Endothelial cell of umbilical vein (primary cell): Measurements from ENCODE around the gene CTXND1. TPM values are rescaled to one million over a fixed set of nuclear protein-coding genes. Genes with fewer than 3 reads are reported as not detected.

Experiments used
- BruUV-seq: library from RNA; stranded (reverse); fragments of 400-500 nt; replicated peaks from 2 replicates; lab custom pipeline; 2021; lab: Mats Ljungman, UMichigan
- CTCF ChIA-PET: fragments of 300-600, 350-600 bp; sonication (Branson Sonifier 250); formaldehyde crosslinking; loops from one replicate; lab custom pipeline; 2021; ENCODE audit warnings: antibody characterized with exemption, inconsistent platforms; lab: Charles Lee
- POLR2A ChIA-PET: fragments of 300-600, 350-600 bp; sonication (Branson Sonifier 250); formaldehyde crosslinking; loops from one replicate; lab custom pipeline; 2021; ENCODE audit warnings: antibody characterized with exemption, inconsistent platforms; lab: Charles Lee
- DNase-seq: peaks from one replicate; pipeline ENCODE4 v3.0.0-alpha.2; 2011; ENCODE audit warnings: low read depth, low spot score
- FAIRE-seq: peaks from 2 replicates; lab custom pipeline; 2011; peaks lifted over from hg19 to GRCh38; lab: Jason Lieb, UNC
- H2AFZ ChIP-seq: 2 replicates; pipeline ENCODE4 v1.6.0; 2012; ENCODE audit warnings: low read depth, low read length, control low read depth, inconsistent platforms
- H3K27ac ChIP-seq: 2 replicates; pipeline ENCODE4 v1.5.1; 2011; ENCODE audit warnings: low read depth, mild to moderate bottlenecking, control low read depth, low read length, moderate library complexity; ENCODE audit not compliant: insufficient read depth
- H3K27me3 ChIP-seq, 2 experiments: 2 replicates each; pipeline versions ENCODE4 v1.6.0 to v1.6.1; 2011; ENCODE audit warnings: low read length in 2 of 2, mixed read lengths in 1 of 2; ENCODE audit not compliant: control insufficient read depth in 2 of 2, insufficient read depth in 2 of 2
- H3K36me3 ChIP-seq, 2 experiments: 2 replicates in 1 of 2; 3 replicates in 1 of 2; pipeline ENCODE4 v1.5.1; 2011; ENCODE audit warnings: low read length in 2 of 2, mild to moderate bottlenecking in 1 of 2, moderate library complexity in 1 of 2; ENCODE audit not compliant: control insufficient read depth in 2 of 2, insufficient read depth in 2 of 2; ENCODE audit errors: extremely low read depth in 1 of 2
- H3K4me1 ChIP-seq: 3 replicates; pipeline ENCODE4 v1.5.1; 2011; ENCODE audit warnings: mild to moderate bottlenecking, low read length; ENCODE audit not compliant: control insufficient read depth, insufficient read depth; ENCODE audit errors: extremely low read depth
- H3K4me2 ChIP-seq: 2 replicates; pipeline ENCODE4 v1.6.1; 2011; ENCODE audit warnings: low read length, control low read depth, mixed read lengths; ENCODE audit not compliant: insufficient read depth
- H3K4me3 ChIP-seq, 3 experiments: fragments of 200-600 bp in 1 of 3; sonication (generic), shearing (Covaris generic) in 1 of 3; replicated peaks in 1 of 3; 2 replicates each; pipeline ENCODE4 v1.5.1; 2011 to 2016; ENCODE audit warnings: control low read depth in 3 of 3, low read length in 3 of 3, mild to moderate bottlenecking in 2 of 3, inconsistent platforms in 1 of 3, low read depth in 1 of 3, moderate library complexity in 1 of 3; ENCODE audit not compliant: insufficient read depth in 1 of 3
- H3K79me2 ChIP-seq: 2 replicates; pipeline ENCODE4 v1.6.0; 2012; ENCODE audit warnings: low read length, inconsistent platforms; ENCODE audit not compliant: control insufficient read depth, insufficient read depth
- H3K9ac ChIP-seq: replicated peaks from 2 replicates; pipeline ENCODE3; 2011; ENCODE audit warnings: low read length, control low read depth; ENCODE audit not compliant: insufficient read depth; ENCODE audit errors: extremely low read depth
- H3K9me1 ChIP-seq: replicated peaks from 3 replicates; pipeline ENCODE4 v1.6.0; 2011; ENCODE audit warnings: mild to moderate bottlenecking, low read length; ENCODE audit not compliant: control insufficient read depth, insufficient read depth; ENCODE audit errors: extremely low read depth
- H3K9me3 ChIP-seq: replicated peaks from 2 replicates; pipeline ENCODE4 v1.5.1; 2012; ENCODE audit warnings: low read length, inconsistent platforms; ENCODE audit not compliant: control insufficient read depth, insufficient read depth
- H4K20me1 ChIP-seq: replicated peaks from 2 replicates; pipeline ENCODE3; 2011; ENCODE audit warnings: mild to moderate bottlenecking, low read length; ENCODE audit not compliant: control insufficient read depth, insufficient read depth; ENCODE audit errors: extremely low read depth
- EZH2 ChIP-seq: IDR thresholded peaks from 2 replicates; pipeline ENCODE4 v1.6.1; 2012; ENCODE audit warnings: borderline replicate concordance, low read depth, mild to moderate bottlenecking, moderate library complexity, low read length, inconsistent platforms; ENCODE audit not compliant: severe bottlenecking
- FOS ChIP-seq: IDR thresholded peaks from 2 replicates; pipeline ENCODE4 v1.6.1; 2011; ENCODE audit warnings: mild to moderate bottlenecking, low read length, moderate library complexity, borderline replicate concordance; ENCODE audit not compliant: insufficient read depth
- GATA2 ChIP-seq: IDR thresholded peaks from 2 replicates; pipeline ENCODE4 v1.7.0; 2011; ENCODE audit warnings: low read depth, mild to moderate bottlenecking, moderate library complexity, mixed read lengths, low read length; ENCODE audit not compliant: insufficient read length, insufficient read depth
- JUN ChIP-seq: IDR thresholded peaks from 2 replicates; pipeline ENCODE4 v1.6.1; 2011; ENCODE audit warnings: borderline replicate concordance, low read depth; ENCODE audit not compliant: insufficient read length, insufficient read depth
- MYC ChIP-seq: IDR thresholded peaks from one replicate; pipeline ENCODE4 v1.6.1; 2011; ENCODE audit warnings: mild to moderate bottlenecking, low read depth, low read length
- POLR2A ChIP-seq: IDR thresholded peaks from 2 replicates; pipeline ENCODE4 v1.6.1; 2012; ENCODE audit warnings: low read depth, mild to moderate bottlenecking, control low read depth, low read length
- POLR2AphosphoS5 ChIP-seq: IDR thresholded peaks from 2 replicates; pipeline ENCODE4 v1.6.1; 2012; ENCODE audit warnings: low read depth, mild to moderate bottlenecking, control low read depth, low read length, moderate library complexity; ENCODE audit not compliant: insufficient read depth
- dilution Hi-C: fragments of 300-500 bp; cut with MboI; formaldehyde crosslinking; loops from one replicate; pipeline ENCODE4 v1.15.0; 2019; ENCODE audit warnings: low sequenced_read_pairs; ENCODE audit not compliant: extremely low pct_ligation_motif_present
- intact Hi-C: fragments of 100-400 bp; cut with micrococcal nuclease; formaldehyde crosslinking; loops from one replicate; pipeline ENCODE4 v1.10.0; 2022
- polyA plus RNA-seq, 4 experiments: library from polyadenylated mRNA; depleted of rRNA in 3 of 4; stranded (reverse) in 3 of 4; unstranded in 1 of 4; fragments of >200 nt; gene quantifications; 2 replicates each; pipeline versions ENCODE4 v1.2.1 to v1.2.3, GENCODE V29; 2011 to 2012; ENCODE audit warnings: missing spikeins in 1 of 4
- total RNA-seq: library from RNA; stranded (reverse); gene quantifications from 2 replicates; pipeline ENCODE4 v1.2.3, GENCODE V29; 2021
- TF ChIP-seq, protein P1 (sequence below), 2 donors: IDR thresholded peaks; 1 replicate in 1 of 2; 2 replicates in 1 of 2; pipeline ENCODE4 v1.5.1; 2011; ENCODE audit warnings: low read length in 2 of 2, mild to moderate bottlenecking in 2 of 2, moderate library complexity in 2 of 2, control low read depth in 1 of 2, inconsistent platforms in 1 of 2, low read depth in 1 of 2; ENCODE audit not compliant: insufficient read depth in 1 of 2; ENCODE audit errors: extremely low read depth in 1 of 2
- TF ChIP-seq, protein P2 (sequence below): IDR thresholded peaks from 2 replicates; pipeline ENCODE4 v1.6.1; 2011; ENCODE audit not compliant: insufficient read depth, insufficient read length

The CTXND1 gene
- total and polyA plus RNA-seq, 2 donors (not counting 3 experiments of a cell fraction or from before 2014, with no cell fraction given), result not detected

DNA sequence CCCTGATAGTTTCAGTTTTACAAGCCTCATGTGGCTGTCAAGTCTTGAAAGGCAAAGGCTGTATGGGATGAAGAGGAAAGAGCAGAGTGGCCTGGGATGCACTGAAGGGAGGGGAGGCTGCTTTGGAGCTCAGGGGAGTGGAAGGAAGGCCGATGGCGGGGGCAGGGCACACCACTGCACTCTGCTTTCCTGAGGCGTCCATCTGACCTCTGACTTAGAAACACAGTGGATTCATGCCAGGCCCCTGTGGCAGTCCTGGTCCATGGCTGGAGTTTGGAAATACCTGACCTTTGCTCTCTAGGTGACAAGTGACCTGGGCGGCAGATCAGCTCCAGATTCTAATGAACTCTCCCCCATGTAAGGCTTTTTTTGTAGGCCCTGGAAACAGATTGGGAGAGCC, 80.2 kb downstream of the CTXND1 start:
- CTCF ChIA-PET, result interaction anchor here (0.8 to 4.8 kb wide), 10 partner anchors 10 to 791 kb away, joined by 3 to 31 read pairs (median 9); partner anchors contain the start of gene FAH
- H3K4me1 ChIP-seq, result peaks cover 3% of the 10 kb centered on the region
- no TSS peak for BruUV-seq
- dilution Hi-C loops, result no loop called here
- H3K27me3 ChIP-seq, result no peaks in the 10 kb centered on the region
- intact Hi-C loops, result loop anchor here (2.0 to 10.0 kb wide), 6 partner anchors 79 to 787 kb away; partner anchors contain the start of gene MTHFS
- no peak overlapping the region for H3K27ac ChIP-seq
- no peaks in the 10 kb centered on the region for H3K36me3 ChIP-seq
- no peak overlapping the region for H3K4me2 ChIP-seq
- no peak for TF ChIP-seq EZH2
- no peak for TF ChIP-seq GATA2
- no peak for TF ChIP-seq MYC
- TF ChIP-seq FOS, result no peak
- no peak for TF ChIP-seq POLR2A
- TF ChIP-seq, protein P1, sequence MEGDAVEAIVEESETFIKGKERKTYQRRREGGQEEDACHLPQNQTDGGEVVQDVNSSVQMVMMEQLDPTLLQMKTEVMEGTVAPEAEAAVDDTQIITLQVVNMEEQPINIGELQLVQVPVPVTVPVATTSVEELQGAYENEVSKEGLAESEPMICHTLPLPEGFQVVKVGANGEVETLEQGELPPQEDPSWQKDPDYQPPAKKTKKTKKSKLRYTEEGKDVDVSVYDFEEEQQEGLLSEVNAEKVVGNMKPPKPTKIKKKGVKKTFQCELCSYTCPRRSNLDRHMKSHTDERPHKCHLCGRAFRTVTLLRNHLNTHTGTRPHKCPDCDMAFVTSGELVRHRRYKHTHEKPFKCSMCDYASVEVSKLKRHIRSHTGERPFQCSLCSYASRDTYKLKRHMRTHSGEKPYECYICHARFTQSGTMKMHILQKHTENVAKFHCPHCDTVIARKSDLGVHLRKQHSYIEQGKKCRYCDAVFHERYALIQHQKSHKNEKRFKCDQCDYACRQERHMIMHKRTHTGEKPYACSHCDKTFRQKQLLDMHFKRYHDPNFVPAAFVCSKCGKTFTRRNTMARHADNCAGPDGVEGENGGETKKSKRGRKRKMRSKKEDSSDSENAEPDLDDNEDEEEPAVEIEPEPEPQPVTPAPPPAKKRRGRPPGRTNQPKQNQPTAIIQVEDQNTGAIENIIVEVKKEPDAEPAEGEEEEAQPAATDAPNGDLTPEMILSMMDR (IDR thresholded peaks at IDR 0.05; ENCODE audit: extremely low read depth in 1 of 2, insufficient read depth in 1 of 2, low read depth in 1 of 2, low read length in 2 of 2), result no peak
- TF ChIP-seq POLR2AphosphoS5, result no peak
- TF ChIP-seq, protein P2, sequence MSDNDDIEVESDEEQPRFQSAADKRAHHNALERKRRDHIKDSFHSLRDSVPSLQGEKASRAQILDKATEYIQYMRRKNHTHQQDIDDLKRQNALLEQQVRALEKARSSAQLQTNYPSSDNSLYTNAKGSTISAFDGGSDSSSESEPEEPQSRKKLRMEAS, result no peak
- no peak for TF ChIP-seq JUN
- no peaks in the 10 kb centered on the region for H3K9me1 ChIP-seq
- H3K79me2 ChIP-seq, result no peaks in the 10 kb centered on the region
- no peak overlapping the region for H2AFZ ChIP-seq
- no peak overlapping the region for H3K4me3 ChIP-seq
- POLR2A ChIA-PET, result no interaction called here
- H3K9me3 ChIP-seq, result no peaks in the 10 kb centered on the region
- no peak for DNase-seq
- no peak overlapping the region for H3K9ac ChIP-seq
- no peaks in the 10 kb centered on the region for H4K20me1 ChIP-seq
- FAIRE-seq, result no peak
